H9 (cell line): Measurements from ENCODE around the gene GRIPAP1. TPM values are rescaled to one million over a fixed set of nuclear protein-coding genes. Genes with fewer than 3 reads are reported as not detected.
A peak's percentile ranks its signal among the peaks of the same experiment; 100 is the strongest.

Experiments
- DNase-seq: peaks from one replicate; pipeline ENCODE4 v3.0.0-alpha.2; 2017
- H2AFZ ChIP-seq: one replicate; pipeline ENCODE4 v1.6.1; 2013; ENCODE audit warnings: mild to moderate bottlenecking, low read length, control low read depth, moderate library complexity
- H2AK5ac ChIP-seq: 2 replicates; pipeline ENCODE4 v1.6.1; 2013; ENCODE audit warnings: low read length, control low read depth, mixed read lengths; ENCODE audit not compliant: insufficient read length
- H2BK120ac ChIP-seq: one replicate; pipeline ENCODE4 v1.6.1; 2013; ENCODE audit warnings: low read depth, mild to moderate bottlenecking, low read length, control low read depth, inconsistent platforms; ENCODE audit not compliant: poor library complexity, severe bottlenecking
- H2BK12ac ChIP-seq: 2 replicates; pipeline ENCODE4 v1.6.1; 2013; ENCODE audit warnings: low read length, control low read depth, mixed read lengths, low read depth; ENCODE audit not compliant: insufficient read length
- H2BK15ac ChIP-seq: 2 replicates; pipeline ENCODE4 v1.6.1; 2013; ENCODE audit warnings: low read depth, low read length, control low read depth
- H2BK20ac ChIP-seq: one replicate; pipeline ENCODE4 v1.6.1; 2013; ENCODE audit warnings: low read depth, mild to moderate bottlenecking, low read length, control low read depth, inconsistent platforms; ENCODE audit not compliant: poor library complexity, severe bottlenecking
- H2BK5ac ChIP-seq: 2 replicates; pipeline ENCODE4 v1.6.1; 2013; ENCODE audit warnings: low read length, control low read depth, mixed read lengths; ENCODE audit not compliant: insufficient read length
- H3K14ac ChIP-seq: 2 replicates; pipeline ENCODE4 v1.6.1; 2013; ENCODE audit warnings: low read length, control low read depth; ENCODE audit not compliant: insufficient read depth
- H3K18ac ChIP-seq: 2 replicates; pipeline ENCODE4 v1.6.1; 2013; ENCODE audit warnings: low read depth, mild to moderate bottlenecking, mixed read lengths, low read length, control low read depth; ENCODE audit not compliant: insufficient read length
- H3K23ac ChIP-seq: 2 replicates; pipeline ENCODE4 v1.6.1; 2013; ENCODE audit warnings: low read length, control low read depth, mixed read lengths, low read depth; ENCODE audit not compliant: insufficient read length
- H3K23me2 ChIP-seq: 2 replicates; pipeline ENCODE4 v1.6.1; 2013; ENCODE audit warnings: low read depth, mild to moderate bottlenecking, mixed read lengths, low read length, control low read depth; ENCODE audit not compliant: insufficient read length, poor library complexity, severe bottlenecking
- H3K27ac ChIP-seq: 2 replicates; pipeline ENCODE4 v1.5.1; 2013; ENCODE audit warnings: low read length, control low read depth, mixed read lengths, low read depth; ENCODE audit not compliant: insufficient read length
- H3K27me3 ChIP-seq: 2 replicates; pipeline ENCODE4 v1.6.1; 2013; ENCODE audit warnings: low read length, control low read depth, inconsistent platforms; ENCODE audit not compliant: insufficient read depth
- H3K4ac ChIP-seq: 2 replicates; pipeline ENCODE4 v1.6.1; 2013; ENCODE audit warnings: low read depth, mild to moderate bottlenecking, control low read depth, inconsistent platforms, low read length, moderate library complexity
- H3K4me1 ChIP-seq: 2 replicates; pipeline ENCODE4 v1.6.1; 2013; ENCODE audit warnings: low read length, control low read depth, inconsistent platforms; ENCODE audit not compliant: insufficient read depth
- H3K4me2 ChIP-seq: 2 replicates; pipeline ENCODE4 v1.6.1; 2013; ENCODE audit warnings: low read length, control low read depth, mixed read lengths; ENCODE audit not compliant: insufficient read length, insufficient read depth
- H3K56ac ChIP-seq: 2 replicates; pipeline ENCODE4 v1.6.1; 2013; ENCODE audit warnings: low read depth, mild to moderate bottlenecking, mixed read lengths, low read length, control low read depth; ENCODE audit not compliant: insufficient read length
- H3K79me1 ChIP-seq: 2 replicates; pipeline ENCODE4 v1.6.1; 2013; ENCODE audit warnings: low read depth, mild to moderate bottlenecking, moderate library complexity, low read length, control low read depth, inconsistent platforms; ENCODE audit not compliant: insufficient read depth, poor library complexity, severe bottlenecking
- H3K79me2 ChIP-seq: 2 replicates; pipeline ENCODE4 v1.6.1; 2013; ENCODE audit warnings: low read length, control low read depth, inconsistent platforms; ENCODE audit not compliant: insufficient read depth
- H3K9ac ChIP-seq: 2 replicates; pipeline ENCODE4 v1.6.1; 2013; ENCODE audit warnings: low read length, control low read depth, mixed read lengths; ENCODE audit not compliant: insufficient read length; ENCODE audit errors: extremely low read depth
- H3K9me3 ChIP-seq: one replicate; pipeline ENCODE4 v1.6.1; 2013; ENCODE audit warnings: low read depth, low read length, inconsistent platforms; ENCODE audit not compliant: control insufficient read depth
- H3T11ph ChIP-seq: one replicate; pipeline ENCODE4 v1.6.1; 2013; ENCODE audit warnings: mild to moderate bottlenecking, low read length, control low read depth, inconsistent platforms
- H4K20me1 ChIP-seq: one replicate; pipeline ENCODE4 v1.6.1; 2013; ENCODE audit not compliant: control insufficient read depth, insufficient read length, insufficient read depth
- H4K5ac ChIP-seq: 2 replicates; pipeline ENCODE4 v1.6.1; 2013; ENCODE audit warnings: low read depth, mild to moderate bottlenecking, mixed read lengths, low read length, control low read depth; ENCODE audit not compliant: insufficient read length
- H4K8ac ChIP-seq: replicated peaks from 2 replicates; pipeline ENCODE4 v1.6.1; 2013; ENCODE audit warnings: low read length, control low read depth, mixed read lengths, low read depth; ENCODE audit not compliant: insufficient read length
- H4K91ac ChIP-seq: 2 replicates; pipeline ENCODE4 v1.6.1; 2013; ENCODE audit warnings: low read depth, mild to moderate bottlenecking, moderate library complexity, mixed read lengths, low read length, control low read depth; ENCODE audit not compliant: insufficient read length
- H3K27ac Mint-ChIP-seq, 3 experiments: 2 replicates in 2 of 3; 3 replicates in 1 of 3; pipeline ENCODE4 v1.8.0; 2020 to 2021; ENCODE audit warnings: mixed read lengths in 3 of 3, mild to moderate bottlenecking in 1 of 3, moderate library complexity in 1 of 3
- H3K27me3 Mint-ChIP-seq: 2 replicates; pipeline ENCODE4 v1.8.0; 2021; ENCODE audit warnings: low read depth, mild to moderate bottlenecking, moderate library complexity, mixed read lengths
- H3K36me3 Mint-ChIP-seq, 3 experiments: 2 replicates in 2 of 3; 3 replicates in 1 of 3; pipeline ENCODE4 v1.8.0; 2020 to 2021; ENCODE audit warnings: low read depth in 3 of 3, mixed read lengths in 3 of 3; ENCODE audit not compliant: insufficient read depth in 1 of 3
- H3K4me1 Mint-ChIP-seq, 2 experiments: 2 replicates each; pipeline ENCODE4 v1.8.0; 2020; ENCODE audit warnings: mixed read lengths in 2 of 2
- H3K4me3 Mint-ChIP-seq, 2 experiments: 2 replicates in 1 of 2; 3 replicates in 1 of 2; pipeline ENCODE4 v1.8.0; 2020 to 2021; ENCODE audit warnings: mild to moderate bottlenecking in 2 of 2, mixed read lengths in 2 of 2, moderate library complexity in 1 of 2
- H3K9me3 Mint-ChIP-seq, 2 experiments: 2 replicates in 1 of 2; 3 replicates in 1 of 2; pipeline ENCODE4 v1.8.0; 2020; ENCODE audit warnings: mild to moderate bottlenecking in 2 of 2, mixed read lengths in 2 of 2, moderate library complexity in 1 of 2
- CTCF ChIP-seq: fragments of 200-600 bp; sonication (generic); conservative IDR thresholded peaks from 3 replicates; pipeline ENCODE4 v1.8.0; 2021; ENCODE audit warnings: antibody characterized with exemption, mild to moderate bottlenecking
- WGBS: extraction: QIAGEN DNeasy Blood & Tissue Kit; methylation state at CpG from one replicate; pipeline ENCODE4 v1.1.7; 2013; ENCODE audit warnings: missing lambda C conversion rate, low lambda C conversion rate, mixed read lengths; ENCODE audit not compliant: insufficient read length; ENCODE audit errors: extremely low coverage; 5-methylcytosine and 5-hydroxymethylcytosine counted together
- total RNA-seq: library from RNA; stranded (reverse); gene quantifications from 2 replicates; pipeline ENCODE4 v1.2.1, GENCODE V29; 2021

The GRIPAP1 gene
- total RNA-seq, 1 experiment from 2014 or later, result 71.8 TPM

- H2BK15ac ChIP-seq, result no peak overlapping the region
- H3K23ac ChIP-seq, result no peak overlapping the region
- H3K23me2 ChIP-seq, result no peaks in the 10 kb centered on the region
- no peak for TF ChIP-seq CTCF
- H4K5ac ChIP-seq, result no peak overlapping the region
- no peak overlapping the region for H4K91ac ChIP-seq
- H3K9me3 ChIP-seq, result no peaks in the 10 kb centered on the region
- H3K4me2 ChIP-seq, result no peak overlapping the region
- no peak overlapping the region for H3K56ac ChIP-seq
- H3K4me1 ChIP-seq, result no peaks in the 10 kb centered on the region; the same call in 1 of the 2 replicates
- no peaks in the 10 kb centered on the region for H3K79me2 ChIP-seq
- H2AK5ac ChIP-seq, result no peak overlapping the region
- H3K27ac ChIP-seq, result no peak overlapping the region
- no peak overlapping the region for H3K9ac ChIP-seq
- H4K20me1 ChIP-seq, result no peaks in the 10 kb centered on the region
- H2BK5ac ChIP-seq, result no peak overlapping the region
- no peaks in the 10 kb centered on the region for H3K27me3 ChIP-seq
- no CpG with 5 or more reads among the region's 6 CpGs for WGBS
- no peak overlapping the region for H4K8ac ChIP-seq
- H3K4ac ChIP-seq, result no peak overlapping the region
- no peak overlapping the region for H3K14ac ChIP-seq
- Mint-ChIP-seq H3K27ac (peak overlapping the region in 1 of 3 experiments; percentile 84; a peak in 1 of 7 replicates), H3K9me3 (peaks cover 59 to 64% of the 10 kb centered on the region in 2 experiments), H3K4me3 (no peak overlapping the region), H3K27me3 (no peaks in the 10 kb centered on the region; the same call in 1 of the 2 replicates), H3K4me1 (peaks cover 4 to 18% of the 10 kb centered on the region in 2 experiments; a peak in 2 of 4 replicates), H3K36me3 (peaks cover 40 to 74% (median 56%) of the 10 kb centered on the region in 3 experiments)
- no peak overlapping the region for H3T11ph ChIP-seq
- H3K79me1 ChIP-seq, result no peaks in the 10 kb centered on the region
- no peak overlapping the region for H2AFZ ChIP-seq
- DNase-seq, result no peak
- no peak overlapping the region for H2BK120ac ChIP-seq
- no peak overlapping the region for H3K18ac ChIP-seq
- no peak overlapping the region for H2BK12ac ChIP-seq
- H2BK20ac ChIP-seq, result no peak overlapping the region
Observed at GRCh38 chrX:49030283-49030682, 28.2 kb upstream of the GRIPAP1 start.
